DMS153 (cell line): ENCODE results near the gene CACNA2D3.
"Not testable (repeated sequence)": the region's sequence is repeated elsewhere in the genome, so short reads cannot be mapped to it uniquely, and the experiment has no call there.

Experiments
- DNase-seq: peaks from one replicate; lab custom pipeline; 2025; lab: John Stamatoyannopoulos, UW

CACNA2D3 gene

GRCh38 chr3:55089211-55089610, 966.9 kb downstream of the CACNA2D3 start:
- no peak for DNase-seq

DNA sequence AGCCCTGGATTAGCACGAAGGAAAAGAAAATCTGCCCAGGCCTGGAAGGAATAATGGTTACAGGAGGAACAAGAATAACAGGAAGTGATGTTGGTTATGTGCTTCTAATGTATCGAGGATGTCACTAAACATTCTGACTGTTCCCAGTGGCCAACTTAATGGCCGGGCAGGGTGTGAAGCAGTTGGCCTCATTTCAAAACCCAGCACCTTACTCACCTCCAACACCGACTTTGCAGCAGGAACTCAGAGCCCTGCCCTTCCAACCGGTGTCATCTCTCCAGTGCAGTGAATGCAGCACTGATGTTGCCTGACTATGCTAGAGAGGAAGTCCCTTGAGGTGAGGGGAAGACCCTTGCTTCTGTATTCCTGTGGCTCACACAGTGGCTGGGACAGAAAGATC, 967.9 kb downstream of the CACNA2D3 start:
- no peak for DNase-seq

- no peak for DNase-seq
These were observed 968.4 kb downstream of the CACNA2D3 start for GRCh38 chr3:55090746-55091145.

- DNase-seq: no peak
These were observed 969.3 kb downstream of the CACNA2D3 start for GRCh38 chr3:55091381-55092225.

DNA sequence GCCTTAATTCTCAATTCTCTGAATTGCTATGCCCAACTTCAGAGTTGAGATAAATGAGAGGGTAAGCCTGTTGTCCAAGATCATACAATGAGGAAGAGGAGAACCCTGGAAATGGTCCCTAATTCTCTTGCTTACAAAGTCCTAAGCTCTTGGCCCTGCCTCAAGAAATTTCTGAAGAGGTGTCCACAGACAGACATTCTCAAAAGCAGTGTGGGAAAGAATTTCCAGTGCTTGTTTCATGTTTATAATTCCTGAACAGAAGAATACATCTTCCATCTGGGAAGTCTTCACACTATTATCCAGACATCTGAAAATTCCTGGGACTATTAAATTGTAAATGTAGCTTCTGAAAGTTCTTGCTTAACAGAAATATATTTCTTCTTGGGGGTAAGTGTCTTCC, 972.3 kb downstream of the CACNA2D3 start:
- DNase-seq: no peak

- DNase-seq: no peak
These were observed 975.1 kb downstream of the CACNA2D3 start for GRCh38 chr3:55097441-55097840.

DNA sequence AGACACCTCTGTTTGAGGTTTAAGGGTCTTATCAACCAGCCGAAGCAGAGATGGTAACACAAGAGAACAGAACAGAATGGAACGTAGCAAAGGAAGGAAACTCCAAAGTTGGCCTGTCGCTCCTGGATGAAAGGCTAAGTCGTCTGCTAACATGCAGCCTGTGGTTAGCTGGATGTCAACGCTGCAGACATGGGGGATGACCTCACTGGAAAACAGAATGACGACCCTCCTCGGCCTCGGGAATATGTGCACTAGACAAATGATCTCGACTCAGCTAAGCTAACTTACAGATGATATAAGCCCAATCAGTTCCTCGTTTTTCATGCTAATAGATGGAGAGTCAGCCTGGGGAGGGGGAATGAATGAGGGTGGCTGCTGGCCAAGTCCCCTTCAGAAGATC, 983.3 kb downstream of the CACNA2D3 start:
- DNase-seq: no peak

GRCh38 chr3:55107187-55107586, 984.8 kb downstream of the CACNA2D3 start:
- DNase-seq: no peak

DNA sequence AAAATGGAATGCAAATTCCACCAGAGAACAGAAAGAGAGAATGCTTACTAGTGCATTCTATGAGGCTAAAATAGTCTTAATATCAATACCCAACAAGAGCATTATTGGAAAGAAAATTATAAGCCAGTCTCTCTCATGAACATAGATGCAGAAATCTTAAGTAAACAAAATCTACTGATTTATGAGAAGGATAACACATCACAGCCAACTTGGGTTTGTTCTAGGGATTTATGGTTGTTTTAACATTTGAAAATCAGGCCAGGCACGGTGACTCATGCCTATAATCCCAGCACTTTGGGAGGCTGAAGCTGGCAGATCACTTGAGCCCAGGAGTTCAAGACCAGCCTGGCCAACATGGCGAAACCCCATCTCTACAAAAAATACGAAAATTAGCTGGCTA, 989.6 kb downstream of the CACNA2D3 start:
- DNase-seq: not testable (repeated sequence)

- no peak for DNase-seq
These were observed 996.1 kb downstream of the CACNA2D3 start for GRCh38 chr3:55118451-55118850.

DNA sequence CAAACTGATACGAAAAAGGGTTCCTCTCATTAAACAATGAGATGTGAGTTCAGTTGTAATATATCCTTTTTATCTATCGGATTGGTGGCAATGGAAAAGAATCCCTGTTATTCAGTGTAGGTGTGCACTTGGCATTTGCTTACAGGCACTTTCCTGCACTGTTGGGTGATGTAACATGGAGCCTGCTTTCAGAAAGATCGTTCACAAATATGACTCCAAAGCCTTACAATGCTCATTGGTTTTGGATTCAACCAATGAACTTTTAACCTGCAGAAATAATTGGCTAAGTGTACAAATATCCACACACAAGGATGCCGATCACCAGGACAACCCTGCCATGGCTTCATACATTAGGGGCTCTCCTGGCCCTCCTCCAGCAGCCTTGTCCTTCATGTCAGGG, 996.9 kb downstream of the CACNA2D3 start:
- no peak for DNase-seq

- DNase-seq: no peak
These were observed 1000.0 kb downstream of the CACNA2D3 start for GRCh38 chr3:55122312-55122711.
